GM12892 (cell line): ENCODE results near the gene SNHG17.

Experiments used
- POLR2A ChIP-seq: IDR thresholded peaks from 2 replicates; pipeline ENCODE4 v1.6.1; 2011; ENCODE audit warnings: low read depth, low read length, control low read depth
- POLR2AphosphoS5 ChIP-seq: IDR thresholded peaks from 2 replicates; pipeline ENCODE4 v1.6.1; 2011; ENCODE audit warnings: low read depth, low read length, control low read depth

DNA sequence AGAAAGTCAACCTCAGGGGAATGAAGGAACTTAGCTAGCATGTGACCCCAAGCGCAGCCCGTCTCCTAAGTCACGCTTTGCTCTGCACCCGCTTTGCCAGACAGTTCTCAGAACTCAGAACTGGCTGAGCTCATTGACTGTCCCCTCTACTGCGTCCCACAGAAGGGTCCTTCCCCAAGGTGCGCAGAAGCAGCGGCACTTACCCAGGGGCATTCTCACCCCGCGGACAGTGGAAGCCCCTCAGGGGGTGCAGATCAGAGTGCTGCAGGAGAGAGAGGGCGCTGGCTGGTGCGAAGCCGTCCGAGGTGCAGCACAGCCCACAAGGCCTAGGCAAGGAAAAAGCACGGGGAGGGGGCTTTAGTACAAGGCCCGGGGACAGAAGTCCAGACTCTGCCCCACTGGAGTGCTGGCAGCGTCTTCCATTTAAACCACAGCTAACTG is 807 bp downstream of the SNHG17 start:
- TF ChIP-seq POLR2AphosphoS5: no peak
- no peak for TF ChIP-seq POLR2A
